ENCODE results near the gene RIOK1. TPM values are rescaled to one million over a fixed set of nuclear protein-coding genes. Genes with fewer than 3 reads are reported as not detected.

The RIOK1 gene
- total and polyA plus RNA-seq, 2 of the 13 experiments (the other 11 are each of a cell fraction or from before 2014, with no cell fraction given), result 9.4 to 37.8 TPM

GRCh38 chr6:7434672-7435071 lies 45.1 kb downstream of the RIOK1 start (continued):
- TF ChIP-seq PAXIP1 (CRISPR knock-in tag; conservative IDR thresholded peaks at IDR 0.05), result no peak
- no peak for TF ChIP-seq MBNL3 (CRISPR knock-in tag; conservative IDR thresholded peaks at IDR 0.05)

- Histone ChIP-seq H3K27me3 (ENCODE audit: control insufficient read depth in 1 of 2, insufficient read depth in 2 of 2, low read length in 2 of 2) (0 out of 5 replicates have a peak, but pooled peaks cover 0 to 5% of the 10 kb centered on the region in 2 experiments), H3K79me2 (ENCODE audit: insufficient read depth, low read length) (no peaks in the 10 kb centered on the region), H3K9ac (ENCODE audit: insufficient read depth, low read depth, low read length) (no peak overlapping the region), H4K20me1 (ENCODE audit: insufficient read depth, low read length) (no peaks in the 10 kb centered on the region), H3K27ac (ENCODE audit: extremely low read length, insufficient read depth, low read length) (no peak overlapping the region), H3K9me3 (ENCODE audit: low read length) (no peaks in the 10 kb centered on the region), H3K36me3 (replicated peaks in 1 of 2; ENCODE audit: control insufficient read depth in 1 of 2, insufficient read depth in 2 of 2, low read length in 2 of 2) (no peaks in the 10 kb centered on the region), H3K4me2 (ENCODE audit: low read depth, low read length) (no peak overlapping the region), H3K4me1 (ENCODE audit: insufficient read depth, low read length) (peaks cover 7% of the 10 kb centered on the region), H2AFZ (ENCODE audit: low read length) (no peak overlapping the region), H3K4me3 (replicated peaks in 1 of 3; ENCODE audit: insufficient read depth in 1 of 3, low read depth in 2 of 3, low read length in 3 of 3) (no peak overlapping the region)
- BruUV-seq (replicated peaks), result no TSS peak
- ChIA-PET POLR2A (no interaction called here), CTCF (ENCODE audit: low intra/inter-chr PET ratio, low total read pairs) (no interaction called here)
- 58% methylated on average over 3 of the region's 3 CpGs for WGBS (ENCODE audit: low lambda C conversion rate)
- no peak for ATAC-seq
- no peak for FAIRE-seq
- DNase-seq (ENCODE audit: low spot score), result no peak
- in situ Hi-C loops (cut with HindIII; ENCODE audit: extremely low pct_ligation_motif_present, low pct_unique_long_range_greater_than_20kb), result no loop called here
- intact Hi-C loops (cut with micrococcal nuclease; ENCODE audit: unreplicated experiment), result no loop called here
- TF ChIP-seq THRA (CRISPR knock-in tag; IDR thresholded peaks at IDR 0.05; ENCODE audit: borderline replicate concordance) (no peak), ZXDC (CRISPR knock-in tag; IDR thresholded peaks at IDR 0.05) (no peak), ZNF605 (CRISPR knock-in tag; IDR thresholded peaks at IDR 0.05) (no peak)
These were observed 48.4 kb downstream of the RIOK1 start for GRCh38 chr6:7438011-7438410.

All from HepG2 (cell line).